ENCODE data around the gene ZNF653.

Gene ZNF653

DNA sequence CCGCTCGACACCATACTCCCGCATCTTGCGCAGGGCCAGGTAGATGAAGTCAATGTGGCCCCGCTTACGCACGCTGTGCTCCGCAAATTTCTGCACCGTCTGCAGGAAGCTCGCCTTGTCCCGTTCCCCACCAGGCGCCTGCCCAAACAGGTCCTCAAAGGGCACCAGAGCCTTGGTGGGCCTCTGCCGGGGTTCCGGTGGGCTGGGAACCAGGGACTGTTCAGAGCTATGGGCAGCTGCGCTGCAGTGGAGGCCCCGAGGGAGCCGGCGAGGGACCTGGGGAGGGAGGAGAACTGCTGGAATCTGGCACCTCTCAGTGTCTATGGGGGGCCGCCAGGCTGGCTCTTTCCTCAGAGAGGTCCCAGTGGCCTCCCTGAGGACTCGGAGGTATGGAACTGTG is 8.3 kb upstream of the ZNF653 start:
- peaks cover 3% of the 10 kb centered on the region; the same call in 1 of the 2 replicates for H3K36me3 ChIP-seq (ENCODE audit: control insufficient read depth, insufficient read depth, low read length)
- H3K4me1 ChIP-seq (ENCODE audit: control insufficient read depth, insufficient read depth, low read length), result no peaks in the 10 kb centered on the region
- no peaks in the 10 kb centered on the region for H3K9me3 ChIP-seq (ENCODE audit: control insufficient read depth, insufficient read depth, low read length)
- DNase-seq (ENCODE audit: low read depth, low spot score), result no peak
- H3K27ac ChIP-seq (ENCODE audit: low read length), result no peak overlapping the region
- no CpG with 5 or more reads among the region's 20 CpGs for WGBS (ENCODE audit: insufficient coverage, insufficient read length)
- H3K4me3 ChIP-seq (ENCODE audit: low read length), result no peak overlapping the region
- H3K27me3 ChIP-seq (ENCODE audit: control insufficient read depth, insufficient read depth, low read length), result no peaks in the 10 kb centered on the region

- Histone ChIP-seq H3K9me3 (ENCODE audit: control insufficient read depth, insufficient read depth, low read length) (no peaks in the 10 kb centered on the region), H3K4me3 (ENCODE audit: low read length) (no peak overlapping the region), H3K36me3 (ENCODE audit: control insufficient read depth, insufficient read depth, low read length) (peaks cover 3% of the 10 kb centered on the region; the same call in 1 of the 2 replicates), H3K4me1 (ENCODE audit: control insufficient read depth, insufficient read depth, low read length) (no peaks in the 10 kb centered on the region; the same call in 1 of the 2 replicates), H3K27me3 (ENCODE audit: control insufficient read depth, insufficient read depth, low read length) (no peaks in the 10 kb centered on the region), H3K27ac (ENCODE audit: low read length) (no peak overlapping the region)
- no peak for DNase-seq (ENCODE audit: low read depth, low spot score)
- no CpG with 5 or more reads among the region's 8 CpGs for WGBS (ENCODE audit: insufficient coverage, insufficient read length)
Measured at GRCh38 chr19:11510444-11510843, 4.8 kb upstream of the ZNF653 start.

DNA sequence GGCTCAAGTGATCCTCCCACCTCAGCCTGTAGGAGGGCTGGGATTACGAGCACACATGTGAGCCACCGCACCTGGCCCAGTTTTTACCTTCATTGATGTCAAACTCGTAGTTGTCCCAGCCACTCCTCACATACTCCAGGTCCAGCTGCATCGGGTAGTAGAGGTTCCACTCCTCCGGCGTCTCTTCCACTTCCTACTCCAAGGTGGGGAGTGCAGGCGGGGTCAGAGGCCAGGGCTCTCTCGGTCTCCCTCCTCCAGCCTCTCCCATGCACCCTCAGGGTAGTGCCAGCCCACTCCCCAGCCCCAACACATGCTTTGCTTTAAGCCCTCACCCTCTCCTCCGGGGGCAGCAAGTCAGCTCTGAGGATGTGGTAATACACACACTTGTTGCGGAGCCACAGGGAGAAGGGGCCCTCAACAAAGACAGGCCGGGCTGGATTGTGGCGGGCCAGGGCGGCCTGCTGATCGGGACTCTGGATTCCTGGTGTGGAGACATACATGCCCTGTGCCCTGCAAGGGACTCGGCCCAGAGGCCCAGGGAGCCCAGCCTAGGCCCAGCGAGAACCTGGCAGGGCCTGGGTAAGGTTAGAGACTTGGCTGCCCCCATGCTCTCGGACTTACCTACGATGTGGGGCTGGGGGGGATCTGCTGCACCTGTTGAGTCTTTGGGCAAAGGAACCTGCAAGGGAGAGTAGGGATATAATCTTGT is 1.9 kb upstream of the ZNF653 start:
- H3K27ac ChIP-seq (ENCODE audit: low read length), result no peak overlapping the region
- DNase-seq (ENCODE audit: low read depth, low spot score), result no peak
- WGBS (ENCODE audit: insufficient coverage, insufficient read length), result no CpG with 5 or more reads among the region's 18 CpGs

DNA sequence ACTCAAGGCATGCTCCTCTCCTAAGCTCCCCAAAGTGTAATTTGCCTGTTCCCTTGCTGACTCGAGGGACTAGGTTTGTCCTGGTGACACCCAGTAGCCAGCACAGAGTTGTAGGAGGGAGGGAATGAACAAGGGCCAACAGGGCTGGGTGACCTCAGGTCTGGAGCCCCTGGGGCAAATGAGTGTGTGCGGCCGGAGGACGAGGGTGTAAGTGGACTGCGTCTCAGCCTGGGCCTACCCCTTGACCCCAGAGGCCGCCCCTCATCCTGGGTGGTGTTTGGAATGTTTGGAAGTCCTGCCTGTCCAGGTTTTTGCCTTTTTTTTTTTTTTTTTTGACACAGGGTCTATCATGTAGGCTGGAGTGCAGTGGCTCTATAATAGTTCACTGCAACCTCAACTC is 1.3 kb upstream of the ZNF653 start:
- Histone ChIP-seq H3K27ac (ENCODE audit: low read length) (no peak overlapping the region), H3K9me3 (ENCODE audit: control insufficient read depth, insufficient read depth, low read length) (no peaks in the 10 kb centered on the region), H3K27me3 (ENCODE audit: control insufficient read depth, insufficient read depth, low read length) (no peaks in the 10 kb centered on the region), H3K36me3 (ENCODE audit: control insufficient read depth, insufficient read depth, low read length) (no peaks in the 10 kb centered on the region), H3K4me3 (ENCODE audit: low read length) (no peak overlapping the region), H3K4me1 (ENCODE audit: control insufficient read depth, insufficient read depth, low read length) (no peaks in the 10 kb centered on the region; the same call in 1 of the 2 replicates)
- WGBS (ENCODE audit: insufficient coverage, insufficient read length), result no CpG with 5 or more reads among the region's 6 CpGs
- DNase-seq (ENCODE audit: low read depth, low spot score), result no peak

More for the DNA sequence above, 1.9 kb upstream of the ZNF653 start:
- Histone ChIP-seq H3K4me3 (ENCODE audit: low read length) (no peak overlapping the region), H3K27me3 (ENCODE audit: control insufficient read depth, insufficient read depth, low read length) (no peaks in the 10 kb centered on the region), H3K36me3 (ENCODE audit: control insufficient read depth, insufficient read depth, low read length) (no peaks in the 10 kb centered on the region), H3K4me1 (ENCODE audit: control insufficient read depth, insufficient read depth, low read length) (no peaks in the 10 kb centered on the region; the same call in 1 of the 2 replicates), H3K9me3 (ENCODE audit: control insufficient read depth, insufficient read depth, low read length) (no peaks in the 10 kb centered on the region)

DNA sequence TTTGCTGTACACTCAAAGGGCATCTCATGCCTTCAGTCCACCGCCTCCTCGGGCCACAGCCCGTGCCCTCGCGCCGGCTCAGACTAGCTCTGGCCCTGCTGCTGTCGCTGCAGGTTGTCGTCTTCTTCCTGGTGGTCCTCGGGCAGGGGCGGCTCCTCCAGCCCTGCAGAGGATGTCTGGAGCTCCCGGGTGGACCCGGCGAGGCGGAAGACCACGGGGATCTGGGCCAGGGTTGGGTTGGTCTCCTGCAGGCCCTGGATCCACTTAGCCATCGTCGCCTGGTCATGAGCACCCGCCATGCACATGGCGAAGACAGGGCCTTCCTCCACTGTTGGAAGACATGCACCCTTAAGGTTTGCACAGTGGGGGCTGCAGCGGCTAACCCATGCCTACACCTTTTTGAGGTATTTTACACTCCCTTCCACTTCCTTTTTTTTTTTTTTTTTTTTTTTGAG is 489 bp upstream of the ZNF653 start:
- no CpG with 5 or more reads among the region's 20 CpGs for WGBS (ENCODE audit: insufficient coverage, insufficient read length)
- Histone ChIP-seq H3K9me3 (ENCODE audit: control insufficient read depth, insufficient read depth, low read length) (no peaks in the 10 kb centered on the region), H3K4me3 (ENCODE audit: low read length) (peak overlapping the region; percentile 16; the same call in 1 of the 2 replicates), H3K36me3 (ENCODE audit: control insufficient read depth, insufficient read depth, low read length) (no peaks in the 10 kb centered on the region), H3K27me3 (ENCODE audit: control insufficient read depth, insufficient read depth, low read length) (no peaks in the 10 kb centered on the region), H3K4me1 (ENCODE audit: control insufficient read depth, insufficient read depth, low read length) (no peaks in the 10 kb centered on the region; the same call in 1 of the 2 replicates), H3K27ac (ENCODE audit: low read length) (no peak overlapping the region)
- DNase-seq (ENCODE audit: low read depth, low spot score), result no peak

DNA sequence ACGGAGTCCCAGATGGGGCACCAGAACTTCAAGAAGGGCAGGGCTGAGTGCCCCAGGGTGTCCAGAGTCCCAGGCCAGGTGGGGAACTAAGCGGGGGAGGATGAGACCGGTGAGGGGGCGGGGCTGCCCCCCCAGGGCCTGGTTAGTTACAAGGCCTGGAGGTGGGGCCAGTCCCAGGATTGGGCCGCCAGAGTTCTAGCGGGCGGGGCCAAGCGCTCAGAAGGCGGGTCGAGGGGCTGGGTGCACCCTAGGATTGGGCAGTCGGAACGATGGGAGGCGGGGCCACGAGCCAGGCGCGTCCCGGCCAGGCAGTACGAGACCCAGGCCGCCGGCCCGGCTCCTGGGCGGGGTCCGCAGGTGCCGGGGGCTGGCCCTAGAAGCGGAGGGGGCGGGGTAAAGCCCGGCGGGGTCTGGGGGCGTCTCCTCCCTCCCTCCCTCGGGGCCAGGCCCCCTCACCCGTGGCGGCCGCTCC is 571 bp downstream of the ZNF653 start:
- no CpG with 5 or more reads among the region's 33 CpGs for WGBS (ENCODE audit: insufficient coverage, insufficient read length)
- peak; percentile 84 for DNase-seq (ENCODE audit: low read depth, low spot score)
- Histone ChIP-seq H3K4me3 (ENCODE audit: low read length) (peak overlapping the region; percentile 91; the same call in 1 of the 2 replicates), H3K9me3 (ENCODE audit: control insufficient read depth, insufficient read depth, low read length) (no peaks in the 10 kb centered on the region), H3K27me3 (ENCODE audit: control insufficient read depth, insufficient read depth, low read length) (no peaks in the 10 kb centered on the region), H3K36me3 (ENCODE audit: control insufficient read depth, insufficient read depth, low read length) (no peaks in the 10 kb centered on the region), H3K4me1 (ENCODE audit: control insufficient read depth, insufficient read depth, low read length) (no peaks in the 10 kb centered on the region; the same call in 1 of the 2 replicates), H3K27ac (ENCODE audit: low read length) (no peak overlapping the region)

DNA sequence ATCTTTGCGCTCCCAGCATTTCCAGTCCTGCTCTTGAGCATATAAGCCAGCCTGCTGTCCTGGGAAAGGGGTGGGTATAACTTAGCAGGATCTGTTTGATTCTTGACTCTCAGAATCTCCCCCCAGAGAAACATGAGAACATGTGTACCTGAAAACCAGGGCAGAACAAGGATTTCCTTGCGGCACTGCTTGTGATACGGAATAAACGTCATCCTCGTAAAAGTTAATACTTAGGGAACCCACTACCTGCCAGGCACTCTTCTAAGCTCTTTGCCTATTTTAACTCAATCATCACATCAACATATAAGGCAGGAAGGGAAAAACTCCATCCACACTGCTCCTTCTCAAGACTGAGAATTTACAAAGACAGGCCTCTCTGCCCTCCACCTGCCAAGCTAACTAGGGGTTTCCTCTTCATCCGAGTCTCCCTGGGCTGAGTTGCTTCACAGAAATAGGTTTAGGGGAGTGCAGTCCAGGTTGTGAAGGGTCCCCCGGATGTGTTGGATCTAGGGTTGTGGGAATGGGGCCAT is 1.1 kb downstream of the ZNF653 start:
- H3K27ac ChIP-seq (ENCODE audit: low read length), result no peak overlapping the region
- H3K4me3 ChIP-seq (ENCODE audit: low read length), result peak overlapping the region; percentile 91; the same call in 1 of the 2 replicates
- H3K27me3 ChIP-seq (ENCODE audit: control insufficient read depth, insufficient read depth, low read length), result no peaks in the 10 kb centered on the region
- no peaks in the 10 kb centered on the region for H3K9me3 ChIP-seq (ENCODE audit: control insufficient read depth, insufficient read depth, low read length)
- H3K4me1 ChIP-seq (ENCODE audit: control insufficient read depth, insufficient read depth, low read length), result no peaks in the 10 kb centered on the region; the same call in 1 of the 2 replicates
- WGBS (ENCODE audit: insufficient coverage, insufficient read length), result no CpG with 5 or more reads among the region's 7 CpGs
- H3K36me3 ChIP-seq (ENCODE audit: control insufficient read depth, insufficient read depth, low read length), result no peaks in the 10 kb centered on the region
- no peak for DNase-seq (ENCODE audit: low read depth, low spot score)

DNA sequence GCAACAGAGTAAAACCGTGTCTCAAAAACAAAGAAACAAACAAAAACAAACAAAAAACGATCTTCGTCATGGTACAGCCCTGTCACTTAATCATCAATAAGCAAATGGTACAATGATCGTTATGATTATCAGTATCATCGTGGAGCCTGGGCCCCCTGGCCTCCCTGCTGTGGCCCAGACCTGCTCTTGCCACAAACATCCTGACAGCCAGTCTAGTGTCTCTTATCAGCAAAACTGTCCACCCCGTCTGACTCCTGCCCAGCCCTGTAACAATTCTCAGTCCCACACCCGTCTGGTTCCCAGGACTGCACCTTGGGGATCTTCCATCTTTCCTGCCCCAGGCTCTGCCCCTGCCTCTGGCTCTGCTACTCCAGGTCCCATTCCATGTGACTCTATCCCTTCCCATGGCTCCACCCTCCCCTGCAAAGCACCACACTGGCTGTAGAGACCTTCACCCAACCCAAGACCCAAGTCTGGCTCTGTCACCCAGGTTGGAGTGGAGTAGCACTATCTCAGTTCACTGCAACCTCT is 5.7 kb downstream of the ZNF653 start:
- DNase-seq (ENCODE audit: low read depth, low spot score), result no peak
- H3K27ac ChIP-seq (ENCODE audit: low read length), result no peak overlapping the region
- no CpG with 5 or more reads among the region's 7 CpGs for WGBS (ENCODE audit: insufficient coverage, insufficient read length)
- H3K36me3 ChIP-seq (ENCODE audit: control insufficient read depth, insufficient read depth, low read length), result no peaks in the 10 kb centered on the region
- H3K27me3 ChIP-seq (ENCODE audit: control insufficient read depth, insufficient read depth, low read length), result no peaks in the 10 kb centered on the region
- no peak overlapping the region for H3K4me3 ChIP-seq (ENCODE audit: low read length)
- no peaks in the 10 kb centered on the region; the same call in 1 of the 2 replicates for H3K4me1 ChIP-seq (ENCODE audit: control insufficient read depth, insufficient read depth, low read length)
- no peaks in the 10 kb centered on the region for H3K9me3 ChIP-seq (ENCODE audit: control insufficient read depth, insufficient read depth, low read length)

DNA sequence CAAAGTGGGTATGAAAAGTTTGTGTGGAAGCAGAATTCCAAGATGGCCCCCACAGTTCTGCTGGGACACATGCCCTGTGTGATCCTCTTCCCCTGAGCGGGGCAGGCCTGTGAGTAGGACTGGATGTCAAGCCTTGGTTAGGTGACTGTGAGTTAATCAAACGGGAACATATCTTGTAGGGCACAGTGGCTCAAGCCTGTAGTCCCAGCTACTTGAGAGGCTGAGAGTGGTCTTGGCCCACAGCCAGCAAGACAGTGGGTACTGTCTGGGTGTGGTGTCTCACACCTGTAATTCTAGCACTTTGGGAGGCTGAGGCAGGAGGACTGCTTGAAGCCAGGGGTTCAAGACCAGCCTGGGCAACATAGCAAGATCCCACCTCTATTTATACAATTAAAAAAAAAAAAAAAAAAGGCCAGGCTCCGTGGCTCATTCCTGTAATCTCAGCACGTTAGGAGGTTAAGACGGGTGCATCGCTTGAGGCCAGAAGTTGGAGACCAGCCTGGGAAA is 6.4 kb downstream of the ZNF653 start:
- Histone ChIP-seq H3K27ac (ENCODE audit: low read length) (no peak overlapping the region), H3K36me3 (ENCODE audit: control insufficient read depth, insufficient read depth, low read length) (no peaks in the 10 kb centered on the region), H3K9me3 (ENCODE audit: control insufficient read depth, insufficient read depth, low read length) (no peaks in the 10 kb centered on the region), H3K27me3 (ENCODE audit: control insufficient read depth, insufficient read depth, low read length) (no peaks in the 10 kb centered on the region), H3K4me1 (ENCODE audit: control insufficient read depth, insufficient read depth, low read length) (no peaks in the 10 kb centered on the region; the same call in 1 of the 2 replicates), H3K4me3 (ENCODE audit: low read length) (no peak overlapping the region)
- no CpG with 5 or more reads among the region's 6 CpGs for WGBS (ENCODE audit: insufficient coverage, insufficient read length)
- no peak for DNase-seq (ENCODE audit: low read depth, low spot score)

- Histone ChIP-seq H3K4me1 (ENCODE audit: control insufficient read depth, insufficient read depth, low read length) (no peaks in the 10 kb centered on the region; the same call in 1 of the 2 replicates), H3K4me3 (ENCODE audit: low read length) (no peak overlapping the region), H3K36me3 (ENCODE audit: control insufficient read depth, insufficient read depth, low read length) (no peaks in the 10 kb centered on the region), H3K27ac (ENCODE audit: low read length) (no peak overlapping the region), H3K9me3 (ENCODE audit: control insufficient read depth, insufficient read depth, low read length) (no peaks in the 10 kb centered on the region), H3K27me3 (ENCODE audit: control insufficient read depth, insufficient read depth, low read length) (no peaks in the 10 kb centered on the region)
- DNase-seq (ENCODE audit: low read depth, low spot score), result no peak
- WGBS (ENCODE audit: insufficient coverage, insufficient read length), result no CpG with 5 or more reads among the region's 17 CpGs
Measured at GRCh38 chr19:11496391-11497163, 9.1 kb downstream of the ZNF653 start.
